ENCODE results near the gene RPS6KB2.

Gene RPS6KB2

DNA sequence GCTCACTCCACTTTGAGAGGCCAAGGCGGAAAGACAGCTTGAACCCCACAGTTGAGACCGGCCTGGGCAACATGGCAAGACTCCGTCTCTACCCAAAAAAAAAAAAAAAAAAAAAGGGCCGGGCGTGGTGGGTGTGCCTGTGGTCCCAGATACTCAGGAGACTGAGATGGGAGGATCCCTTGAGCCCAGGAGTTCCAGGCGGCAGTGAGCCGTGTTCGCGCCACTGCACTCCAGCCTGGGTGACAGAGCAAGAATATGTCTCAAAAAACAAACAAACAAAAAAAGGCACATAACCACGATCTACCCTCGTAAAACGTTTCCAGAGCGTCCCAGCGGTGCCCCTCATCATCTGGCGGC, 37.4 kb upstream of the RPS6KB2 start:
- Histone ChIP-seq H3K27me3 (replicated peaks; ENCODE audit: insufficient read depth, low read length) (no peaks in the 10 kb centered on the region), H3K27ac (ENCODE audit: low read length) (peak overlapping the region; percentile 50; the same call in 1 of the 2 replicates), H3K36me3 (replicated peaks; ENCODE audit: insufficient read depth, low read length) (no peaks in the 10 kb centered on the region), H3K4me3 (ENCODE audit: low read length) (peak overlapping the region; percentile 97), H3K9me3 (replicated peaks; ENCODE audit: insufficient read depth, low read length) (no peaks in the 10 kb centered on the region), H3K79me2 (ENCODE audit: low read length) (peaks cover 44% of the 10 kb centered on the region), H3F3A (ENCODE audit: insufficient read depth, low read length) (peaks cover 12% of the 10 kb centered on the region; the same call in 1 of the 2 replicates), H2AFZ (ENCODE audit: low read length) (peak overlapping the region; percentile 98), H3K4me2 (ENCODE audit: low read depth, low read length) (peak overlapping the region; percentile 74), H3K9me2 (replicated peaks; ENCODE audit: insufficient read depth, low read length) (no peaks in the 10 kb centered on the region), H3K4me1 (ENCODE audit: low read length) (peaks cover 9% of the 10 kb centered on the region), H4K20me1 (ENCODE audit: insufficient read depth, low read length) (no peaks in the 10 kb centered on the region), H3K9ac (ENCODE audit: low read length) (peak overlapping the region; percentile 91)
- TF ChIP-seq EZH2phosphoT487 (IDR thresholded peaks at IDR 0.05; ENCODE audit: low read length) (no peak), EZH2 (optimal IDR thresholded peaks at IDR 0.05; ENCODE audit: low read depth, low read length) (no peak)
- TF ChIP-seq, protein P1, sequence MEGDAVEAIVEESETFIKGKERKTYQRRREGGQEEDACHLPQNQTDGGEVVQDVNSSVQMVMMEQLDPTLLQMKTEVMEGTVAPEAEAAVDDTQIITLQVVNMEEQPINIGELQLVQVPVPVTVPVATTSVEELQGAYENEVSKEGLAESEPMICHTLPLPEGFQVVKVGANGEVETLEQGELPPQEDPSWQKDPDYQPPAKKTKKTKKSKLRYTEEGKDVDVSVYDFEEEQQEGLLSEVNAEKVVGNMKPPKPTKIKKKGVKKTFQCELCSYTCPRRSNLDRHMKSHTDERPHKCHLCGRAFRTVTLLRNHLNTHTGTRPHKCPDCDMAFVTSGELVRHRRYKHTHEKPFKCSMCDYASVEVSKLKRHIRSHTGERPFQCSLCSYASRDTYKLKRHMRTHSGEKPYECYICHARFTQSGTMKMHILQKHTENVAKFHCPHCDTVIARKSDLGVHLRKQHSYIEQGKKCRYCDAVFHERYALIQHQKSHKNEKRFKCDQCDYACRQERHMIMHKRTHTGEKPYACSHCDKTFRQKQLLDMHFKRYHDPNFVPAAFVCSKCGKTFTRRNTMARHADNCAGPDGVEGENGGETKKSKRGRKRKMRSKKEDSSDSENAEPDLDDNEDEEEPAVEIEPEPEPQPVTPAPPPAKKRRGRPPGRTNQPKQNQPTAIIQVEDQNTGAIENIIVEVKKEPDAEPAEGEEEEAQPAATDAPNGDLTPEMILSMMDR (IDR thresholded peaks at IDR 0.05; ENCODE audit: low read length) = no peak
- no peak for DNase-seq

DNA sequence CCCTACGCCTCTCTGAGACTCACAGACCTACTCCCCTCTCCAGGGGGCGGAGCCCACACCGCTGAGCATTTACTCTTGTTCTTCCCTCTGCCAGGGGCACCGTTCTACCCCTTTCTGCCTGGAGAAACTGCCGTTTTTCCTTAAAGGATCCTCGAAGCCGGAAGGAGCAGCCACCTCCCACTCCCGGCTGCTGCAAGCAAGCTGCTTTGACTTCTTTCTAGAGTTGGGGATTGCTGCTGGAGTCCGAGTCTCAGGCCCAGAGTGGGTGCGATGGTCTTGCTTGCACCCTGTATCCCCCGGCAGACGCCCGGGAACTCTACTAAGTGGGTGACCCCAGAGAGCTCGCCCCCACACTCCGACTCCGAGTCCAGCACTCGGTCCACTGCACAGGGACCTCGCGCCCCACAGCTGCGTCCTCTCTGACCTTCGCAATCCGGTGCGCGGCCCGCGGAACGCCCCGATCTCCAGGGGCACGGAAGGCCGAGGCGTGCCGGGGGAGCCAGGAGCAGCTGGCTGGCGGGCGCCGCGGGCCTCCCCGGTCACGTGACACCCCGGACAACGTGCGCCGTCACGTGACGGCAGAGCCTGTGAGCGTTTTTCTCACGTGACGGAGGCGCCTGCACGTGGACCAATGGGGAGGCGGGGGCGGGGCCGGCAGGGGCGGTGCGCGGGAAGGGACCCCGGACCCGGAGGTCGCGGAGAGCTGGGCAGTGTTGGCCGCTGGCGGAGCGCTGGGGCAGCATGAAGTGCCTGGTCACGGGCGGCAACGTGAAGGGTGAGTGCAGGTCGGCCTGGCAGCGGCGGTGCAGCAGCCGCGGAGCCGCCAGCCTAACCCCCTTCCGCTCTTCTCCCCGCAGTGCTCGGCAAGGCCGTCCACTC, 36.8 kb upstream of the RPS6KB2 start, which contains the start of gene RAD9A:
TSS of gene RAD9A (plus strand) at position 683 of the 879 bp plus-strand sequence. CDS start at position 742, 59 bp downstream.
- TF ChIP-seq EZH2phosphoT487 (IDR thresholded peaks at IDR 0.05; ENCODE audit: low read length) = no peak
- TF ChIP-seq, protein P1 (IDR thresholded peaks at IDR 0.05; ENCODE audit: low read length) = no peak
- TF ChIP-seq EZH2 (optimal IDR thresholded peaks at IDR 0.05; ENCODE audit: low read depth, low read length) = no peak
- no peaks in the 10 kb centered on the region for H4K20me1 ChIP-seq (ENCODE audit: insufficient read depth, low read length)
- peak within 1 kb of the TSS; percentile 91 for H3K9ac ChIP-seq (ENCODE audit: low read length)
- H3K9me2 ChIP-seq (replicated peaks; ENCODE audit: insufficient read depth, low read length) = no peaks in the 10 kb centered on the region
- H3K4me3 ChIP-seq (ENCODE audit: low read length) = peak within 1 kb of the TSS; percentile 97
- H3K9me3 ChIP-seq (replicated peaks; ENCODE audit: insufficient read depth, low read length) = no peaks in the 10 kb centered on the region
- peaks cover 12% of the 10 kb centered on the region; the same call in 1 of the 2 replicates for H3F3A ChIP-seq (ENCODE audit: insufficient read depth, low read length)
- peak within 1 kb of the TSS; percentile 74 for H3K4me2 ChIP-seq (ENCODE audit: low read depth, low read length)
- H3K27ac ChIP-seq (ENCODE audit: low read length) = peak within 1 kb of the TSS; percentile 50; the same call in 1 of the 2 replicates
- peaks cover 50% of the 10 kb centered on the region for H3K79me2 ChIP-seq (ENCODE audit: low read length)
- DNase-seq = peak; percentile 98
- no peaks in the 10 kb centered on the region for H3K36me3 ChIP-seq (replicated peaks; ENCODE audit: insufficient read depth, low read length)
- H3K27me3 ChIP-seq (replicated peaks; ENCODE audit: insufficient read depth, low read length) = no peaks in the 10 kb centered on the region
- peaks cover 9% of the 10 kb centered on the region for H3K4me1 ChIP-seq (ENCODE audit: low read length)
- H2AFZ ChIP-seq (ENCODE audit: low read length) = peak within 1 kb of the TSS; percentile 98

DNA sequence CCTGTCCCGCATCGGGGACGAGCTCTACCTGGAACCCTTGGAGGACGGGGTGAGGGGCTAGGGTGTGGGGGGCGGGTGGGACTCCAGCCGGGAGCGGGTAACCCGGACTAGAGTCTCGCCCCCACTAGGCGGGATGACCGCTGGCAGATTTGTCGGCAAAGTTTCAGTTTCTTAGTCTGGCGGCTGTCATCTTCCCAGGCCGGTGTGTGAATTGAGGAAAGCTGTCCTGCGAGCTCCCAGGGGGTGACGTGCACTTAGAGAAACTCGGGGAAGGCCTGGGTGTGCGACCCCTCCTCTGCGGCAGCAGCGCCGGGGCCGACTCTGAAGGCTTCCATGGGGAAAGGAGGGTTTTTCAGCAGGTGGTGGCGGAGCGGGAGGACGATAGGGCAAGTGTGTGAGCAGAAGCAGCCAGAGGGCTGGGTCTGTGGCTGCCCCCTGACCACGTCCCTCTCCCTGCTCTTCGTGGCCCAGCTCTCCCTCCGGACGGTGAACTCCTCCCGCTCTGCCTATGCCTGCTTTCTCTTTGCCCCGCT, 36.0 kb upstream of the RPS6KB2 start:
- peak overlapping the region; percentile 74 for H3K4me2 ChIP-seq (ENCODE audit: low read depth, low read length)
- H3K9me2 ChIP-seq (replicated peaks; ENCODE audit: insufficient read depth, low read length) = no peaks in the 10 kb centered on the region
- no peaks in the 10 kb centered on the region for H3K9me3 ChIP-seq (replicated peaks; ENCODE audit: insufficient read depth, low read length)
- peak; percentile 9 for DNase-seq
- TF ChIP-seq, protein P1 (IDR thresholded peaks at IDR 0.05; ENCODE audit: low read length) = 0 out of 2 replicates have a peak, but pooled peaks have one; percentile 5
- no peak for TF ChIP-seq EZH2phosphoT487 (IDR thresholded peaks at IDR 0.05; ENCODE audit: low read length)
- peak overlapping the region; percentile 50; the same call in 1 of the 2 replicates for H3K27ac ChIP-seq (ENCODE audit: low read length)
- peaks cover 9% of the 10 kb centered on the region for H3K4me1 ChIP-seq (ENCODE audit: low read length)
- peaks cover 12% of the 10 kb centered on the region; the same call in 1 of the 2 replicates for H3F3A ChIP-seq (ENCODE audit: insufficient read depth, low read length)
- peak overlapping the region; percentile 91 for H3K9ac ChIP-seq (ENCODE audit: low read length)
- H2AFZ ChIP-seq (ENCODE audit: low read length) = peak overlapping the region; percentile 98
- no peaks in the 10 kb centered on the region for H4K20me1 ChIP-seq (ENCODE audit: insufficient read depth, low read length)
- peak overlapping the region; percentile 97 for H3K4me3 ChIP-seq (ENCODE audit: low read length)
- H3K36me3 ChIP-seq (replicated peaks; ENCODE audit: insufficient read depth, low read length) = no peaks in the 10 kb centered on the region
- no peaks in the 10 kb centered on the region for H3K27me3 ChIP-seq (replicated peaks; ENCODE audit: insufficient read depth, low read length)
- peaks cover 56% of the 10 kb centered on the region for H3K79me2 ChIP-seq (ENCODE audit: low read length)
